PC-9 (cell line): Measurements from ENCODE around the gene OSBPL10.

Experiments used
- EZH2 ChIP-seq: fragments of 200-600 bp; sonication (generic); IDR thresholded peaks from 2 replicates; pipeline ENCODE4 v1.8.0; 2017; ENCODE audit warnings: antibody characterized with exemption, low read depth
- TF ChIP-seq, protein P1 (sequence below): fragments of 200-600 bp; sonication (generic); conservative IDR thresholded peaks from 2 replicates; pipeline ENCODE4 v1.6.1; 2017; ENCODE audit warnings: mixed run types, antibody characterized with exemption, mild to moderate bottlenecking, moderate library complexity

DNA sequence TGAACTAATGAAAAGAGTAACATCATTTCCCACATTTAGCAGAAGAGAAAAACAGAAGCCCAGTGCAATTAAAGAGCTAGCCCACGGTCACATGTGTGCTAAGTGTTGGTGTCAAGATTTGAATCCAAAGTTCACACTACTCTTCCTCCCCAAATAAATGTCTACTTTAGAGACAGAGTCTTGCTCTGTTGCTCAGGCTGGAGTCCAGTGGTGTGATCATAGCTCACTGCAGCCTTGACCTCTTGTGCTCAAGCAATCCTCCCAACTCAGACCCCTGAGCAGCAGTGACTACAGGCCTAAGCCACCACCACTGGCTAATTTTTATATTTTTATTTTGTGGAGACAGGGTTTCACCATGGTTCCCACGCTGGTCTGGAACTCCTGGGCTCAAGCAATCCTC lies 4.8 kb downstream of the OSBPL10 start:
- no peak for TF ChIP-seq EZH2
- TF ChIP-seq, protein P1, sequence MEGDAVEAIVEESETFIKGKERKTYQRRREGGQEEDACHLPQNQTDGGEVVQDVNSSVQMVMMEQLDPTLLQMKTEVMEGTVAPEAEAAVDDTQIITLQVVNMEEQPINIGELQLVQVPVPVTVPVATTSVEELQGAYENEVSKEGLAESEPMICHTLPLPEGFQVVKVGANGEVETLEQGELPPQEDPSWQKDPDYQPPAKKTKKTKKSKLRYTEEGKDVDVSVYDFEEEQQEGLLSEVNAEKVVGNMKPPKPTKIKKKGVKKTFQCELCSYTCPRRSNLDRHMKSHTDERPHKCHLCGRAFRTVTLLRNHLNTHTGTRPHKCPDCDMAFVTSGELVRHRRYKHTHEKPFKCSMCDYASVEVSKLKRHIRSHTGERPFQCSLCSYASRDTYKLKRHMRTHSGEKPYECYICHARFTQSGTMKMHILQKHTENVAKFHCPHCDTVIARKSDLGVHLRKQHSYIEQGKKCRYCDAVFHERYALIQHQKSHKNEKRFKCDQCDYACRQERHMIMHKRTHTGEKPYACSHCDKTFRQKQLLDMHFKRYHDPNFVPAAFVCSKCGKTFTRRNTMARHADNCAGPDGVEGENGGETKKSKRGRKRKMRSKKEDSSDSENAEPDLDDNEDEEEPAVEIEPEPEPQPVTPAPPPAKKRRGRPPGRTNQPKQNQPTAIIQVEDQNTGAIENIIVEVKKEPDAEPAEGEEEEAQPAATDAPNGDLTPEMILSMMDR: no peak
